HG02763 (cell line): ENCODE data around the gene MLC1.

Experiments used
- ATAC-seq: cut with Tn5 transposase; IDR thresholded peaks from one replicate; pipeline ENCODE4 v1.9.1; 2021; ENCODE audit warnings: mild to moderate bottlenecking, moderate library complexity; ENCODE audit not compliant: unreplicated experiment

Gene MLC1

DNA sequence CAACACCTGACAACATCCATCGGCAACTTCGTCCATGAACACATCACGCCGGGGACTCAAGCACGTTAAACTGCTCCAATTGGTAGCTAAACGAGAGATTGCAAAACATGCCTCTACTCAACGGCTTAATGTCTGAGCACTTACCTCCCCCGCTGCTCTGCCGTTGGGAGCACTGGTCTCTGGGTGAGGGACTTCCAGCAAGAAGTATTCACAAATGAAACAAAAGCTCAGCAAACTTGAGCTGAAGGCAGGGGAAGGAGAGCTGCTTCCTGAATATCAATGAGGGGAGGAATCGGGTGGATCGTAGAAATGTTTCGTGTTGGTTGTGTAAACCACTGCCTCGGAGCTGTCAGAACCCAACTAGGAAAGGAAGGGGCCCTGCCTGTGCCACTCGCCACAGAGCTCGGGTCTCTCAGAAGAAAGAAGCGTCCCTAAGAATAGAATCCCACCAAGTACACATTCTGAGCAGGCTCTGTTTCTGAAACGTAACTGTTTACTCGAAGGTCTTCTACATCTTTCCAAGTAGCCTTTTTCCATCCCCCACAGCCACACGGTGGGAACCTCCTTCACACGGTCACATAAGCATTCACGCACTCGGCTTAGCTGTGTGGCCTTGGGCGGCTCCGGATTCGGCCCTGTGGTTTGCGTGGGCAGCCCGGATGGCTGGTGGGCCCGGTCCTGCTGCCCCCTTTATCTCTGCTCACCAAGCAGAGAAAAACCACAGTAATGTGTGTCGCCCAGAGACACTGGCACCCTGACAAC lies at the start of gene MLC1:
Gene MLC1, minus strand, starts transcription at position 216 of the 762 bp plus-strand sequence. CDS start 524 bp downstream, outside the sequence.
- no peak for ATAC-seq

DNA sequence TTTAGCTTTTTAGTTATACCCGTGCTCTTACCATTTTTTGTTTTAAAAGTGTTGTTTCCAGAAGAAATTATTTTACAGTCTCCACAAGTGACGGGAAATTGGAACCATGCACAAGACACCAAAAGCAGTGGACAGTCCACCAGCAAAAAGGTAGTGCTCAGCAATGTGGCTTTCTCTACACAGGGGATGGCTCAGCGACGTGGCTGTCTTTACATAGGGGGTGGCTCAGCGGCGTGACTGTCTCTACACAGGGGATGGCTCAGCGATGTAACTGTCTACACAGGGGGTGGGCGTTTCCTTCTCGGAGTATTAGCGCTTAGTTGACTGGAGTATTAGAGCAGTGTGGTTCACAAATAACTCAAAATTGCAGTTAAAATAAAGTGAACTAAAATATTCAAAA lies 49.3 kb upstream of the MLC1 start:
- ATAC-seq, result no peak

DNA sequence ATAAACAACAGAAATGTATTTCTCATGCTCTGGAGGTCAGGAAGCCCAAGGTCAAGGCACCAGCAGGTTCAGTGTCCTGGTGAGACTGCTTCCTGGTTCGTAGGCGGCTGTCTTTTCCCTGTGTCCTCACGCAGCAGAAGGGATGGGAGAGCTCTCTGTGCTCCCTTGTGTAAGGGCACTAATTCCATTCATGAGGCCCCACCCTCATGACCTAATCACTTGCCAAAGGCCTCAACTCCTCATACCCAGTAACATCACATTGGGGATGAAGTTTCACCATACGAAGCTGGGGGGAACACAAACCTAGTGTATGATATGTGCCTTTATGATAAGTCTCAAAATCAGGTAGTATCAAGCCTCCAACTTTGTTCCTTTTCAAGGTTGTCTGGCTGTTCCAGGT lies 46.7 kb upstream of the MLC1 start:
- no peak for ATAC-seq

DNA sequence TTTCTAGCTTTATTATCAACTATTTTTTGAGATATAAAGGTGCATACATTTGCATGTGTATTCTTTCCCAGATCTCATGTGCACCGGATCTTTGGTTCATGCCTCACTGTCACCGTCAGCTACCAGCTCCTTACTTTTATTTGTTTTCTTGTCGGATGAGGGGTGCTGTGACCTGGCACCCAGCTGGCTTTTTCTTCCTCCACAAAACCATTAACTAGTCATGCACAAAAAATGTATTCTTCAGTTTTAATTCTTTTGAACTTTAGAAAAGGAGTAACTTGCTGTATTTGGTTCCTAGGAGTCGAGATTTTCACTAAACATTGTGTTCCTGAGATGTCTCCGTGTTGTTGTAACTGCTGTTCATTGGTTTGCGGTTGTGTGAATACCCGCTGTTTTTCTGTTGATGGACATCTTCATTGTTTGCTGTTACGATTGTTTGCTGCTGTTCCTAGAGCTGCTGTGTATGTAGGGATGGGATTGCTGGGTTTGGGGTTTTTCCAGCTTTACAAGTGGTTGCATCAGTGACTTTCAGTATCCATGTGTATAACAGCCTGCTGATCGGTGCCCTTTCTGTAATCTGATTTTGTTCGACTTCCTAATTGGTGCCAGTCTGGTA lies 44.0 kb upstream of the MLC1 start:
- no peak for ATAC-seq

DNA sequence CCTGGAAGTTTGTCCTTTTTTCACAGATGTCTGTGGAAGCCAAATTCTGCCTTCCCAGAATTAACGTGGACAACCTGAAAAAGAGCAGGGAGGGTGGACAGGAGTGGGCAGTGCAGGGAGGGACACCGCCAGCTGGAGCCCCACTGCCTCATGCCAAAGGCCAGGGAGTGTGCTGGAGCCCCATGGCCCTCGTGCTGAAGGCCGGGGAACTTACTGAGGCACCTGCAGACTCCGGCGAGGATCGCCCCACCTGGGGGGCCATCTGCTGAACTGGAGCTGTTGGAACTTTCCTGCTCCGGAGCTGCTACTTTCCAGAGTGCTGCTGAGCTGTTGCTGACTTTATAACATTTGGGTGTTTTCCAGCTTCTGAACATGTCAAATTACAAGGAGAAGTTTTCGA lies 39.8 kb upstream of the MLC1 start:
- no peak for ATAC-seq

DNA sequence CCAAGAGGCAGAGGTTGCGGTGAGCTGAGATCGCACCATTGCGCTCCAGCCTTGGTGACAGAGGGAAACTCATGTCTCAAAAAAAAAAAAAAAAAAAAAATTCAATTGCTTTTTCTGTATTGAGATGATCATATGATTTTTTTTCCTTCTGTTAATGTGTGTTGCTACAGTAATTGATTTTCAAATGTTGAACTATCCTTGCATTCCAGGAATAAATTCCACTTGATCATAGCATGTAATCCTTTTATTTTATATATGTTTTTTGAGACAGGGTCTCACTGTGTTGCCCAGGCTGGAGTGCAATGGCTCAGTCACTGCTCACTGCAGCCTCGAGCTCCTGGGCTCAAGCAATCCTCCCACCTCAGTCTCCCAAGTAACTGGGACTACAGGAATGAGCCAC lies 37.9 kb upstream of the MLC1 start:
- no peak for ATAC-seq

DNA sequence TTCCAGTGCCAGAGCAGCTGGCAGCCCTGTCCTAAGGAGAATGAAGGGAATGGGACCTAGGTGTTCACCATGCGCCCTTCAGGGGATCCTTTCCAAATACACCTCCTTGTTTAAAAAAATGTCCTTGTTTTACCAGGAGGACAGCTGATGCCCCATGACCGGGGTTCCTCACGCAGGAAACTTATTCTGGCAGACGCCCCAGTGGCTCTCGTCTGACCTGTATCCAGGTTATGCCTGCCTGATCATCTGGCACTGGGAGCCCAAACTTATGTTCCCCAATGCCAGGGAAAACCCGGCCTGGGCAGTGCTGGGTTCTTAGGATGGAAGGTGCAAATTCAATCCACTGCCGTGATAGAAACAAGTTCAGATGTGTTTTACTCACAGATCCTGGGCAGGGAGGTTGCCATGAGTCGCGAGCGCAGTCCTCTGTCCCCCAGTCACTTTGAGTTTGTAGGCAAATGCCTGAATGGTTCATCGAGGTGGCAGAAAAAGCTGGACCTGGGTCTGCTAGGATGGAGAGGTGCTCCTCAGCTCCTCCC lies 36.0 kb upstream of the MLC1 start:
- no peak for ATAC-seq

DNA sequence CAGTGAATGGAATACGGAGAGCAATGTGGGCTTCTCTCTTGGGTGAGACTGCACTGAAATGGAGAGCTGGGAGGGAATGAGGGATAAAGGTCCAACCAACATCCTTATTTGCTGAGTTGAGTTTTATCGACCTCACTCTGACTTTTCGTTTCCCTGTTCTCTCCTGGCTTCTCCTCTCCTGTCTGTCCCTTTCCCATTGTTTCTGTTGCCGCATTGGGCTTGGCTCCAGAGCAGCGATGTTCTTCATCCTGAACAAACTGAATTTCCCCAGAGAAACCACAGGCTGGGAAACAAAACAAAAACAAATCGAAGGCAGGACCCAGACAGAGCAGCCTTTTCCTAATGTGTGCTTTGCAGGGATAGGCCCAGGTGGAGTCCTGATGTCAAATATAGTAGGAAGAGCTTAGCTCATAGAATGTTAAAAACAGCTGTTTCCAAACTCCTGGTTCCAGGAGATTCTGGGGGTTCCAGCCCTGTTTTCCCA lies 34.6 kb upstream of the MLC1 start:
- ATAC-seq, result no peak

DNA sequence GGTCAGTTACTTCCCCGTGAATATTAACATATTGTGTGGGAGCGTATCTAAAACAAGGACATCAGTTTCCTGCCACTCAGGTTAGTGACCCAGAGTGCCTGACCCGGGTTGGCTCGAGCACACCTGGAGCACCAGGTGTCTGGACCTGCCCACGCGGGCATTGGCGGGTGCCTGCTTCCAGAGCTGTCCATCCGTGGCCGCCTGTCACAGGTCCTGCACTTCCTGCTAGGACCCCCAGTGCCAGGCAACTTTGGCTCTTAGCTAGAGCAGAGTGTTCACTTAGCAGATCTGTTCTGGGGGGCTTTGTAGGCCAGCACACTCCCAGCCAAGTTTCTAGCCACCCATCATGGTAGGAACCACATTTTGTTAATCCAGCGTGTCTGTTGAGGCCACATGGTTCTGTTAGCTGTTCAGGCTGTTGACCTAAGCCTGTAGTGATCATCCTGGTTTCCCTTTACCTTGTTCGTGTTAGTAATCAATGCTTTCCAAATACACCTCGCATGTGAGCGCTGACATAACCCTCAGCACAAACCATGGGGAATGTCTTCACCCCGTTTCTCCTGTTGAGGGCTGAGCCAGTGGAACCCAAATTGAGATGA lies 34.0 kb upstream of the MLC1 start:
- ATAC-seq, result no peak

DNA sequence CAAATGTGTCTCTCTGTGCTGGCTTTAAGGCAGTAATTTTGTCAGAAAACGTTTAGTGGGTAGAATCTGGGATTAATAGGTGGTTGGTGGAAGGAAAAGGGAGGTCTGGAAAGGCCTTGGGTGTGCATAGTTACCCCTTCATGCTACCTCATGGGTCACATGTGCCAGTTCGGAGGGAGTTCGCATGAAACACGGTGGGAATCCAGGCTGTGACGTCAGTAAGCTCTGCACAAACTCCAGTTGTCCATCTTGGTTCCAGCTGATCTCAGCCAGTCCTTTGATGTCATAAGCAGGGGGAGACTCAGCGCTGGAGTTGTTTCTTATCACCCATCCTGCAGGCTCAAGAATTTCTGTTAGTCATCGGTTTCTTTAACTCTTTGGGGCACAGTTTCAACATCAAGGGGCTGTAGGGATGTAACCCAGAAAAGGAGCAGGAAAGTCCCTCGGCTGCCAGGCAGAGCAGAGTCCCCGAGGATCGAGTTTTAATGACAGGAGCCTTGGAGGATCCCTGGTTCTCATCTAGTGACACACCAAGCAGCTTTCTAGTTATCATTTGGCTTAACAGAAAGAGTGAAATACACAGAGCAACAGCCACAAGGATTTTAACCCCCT lies 33.4 kb upstream of the MLC1 start:
- no peak for ATAC-seq

DNA sequence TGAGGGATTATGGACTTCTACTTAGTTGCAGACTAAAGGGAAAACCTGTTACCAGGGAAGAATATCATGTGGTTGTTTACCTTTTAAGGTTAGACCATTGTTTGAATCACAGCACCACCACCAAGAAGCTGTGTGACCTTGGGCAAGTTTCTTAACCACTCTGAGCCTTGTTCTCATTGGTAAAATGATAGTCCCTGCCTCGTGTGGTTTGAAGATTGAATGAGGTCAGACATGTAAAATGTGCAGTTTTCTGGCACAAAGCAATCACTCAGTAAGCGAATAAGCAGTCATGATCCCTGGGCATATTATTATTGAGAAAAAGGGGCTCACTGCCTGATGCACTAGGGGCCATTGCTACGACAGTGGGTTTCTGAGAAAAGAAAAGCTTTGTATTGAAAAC lies 32.9 kb upstream of the MLC1 start:
- ATAC-seq, result no peak

DNA sequence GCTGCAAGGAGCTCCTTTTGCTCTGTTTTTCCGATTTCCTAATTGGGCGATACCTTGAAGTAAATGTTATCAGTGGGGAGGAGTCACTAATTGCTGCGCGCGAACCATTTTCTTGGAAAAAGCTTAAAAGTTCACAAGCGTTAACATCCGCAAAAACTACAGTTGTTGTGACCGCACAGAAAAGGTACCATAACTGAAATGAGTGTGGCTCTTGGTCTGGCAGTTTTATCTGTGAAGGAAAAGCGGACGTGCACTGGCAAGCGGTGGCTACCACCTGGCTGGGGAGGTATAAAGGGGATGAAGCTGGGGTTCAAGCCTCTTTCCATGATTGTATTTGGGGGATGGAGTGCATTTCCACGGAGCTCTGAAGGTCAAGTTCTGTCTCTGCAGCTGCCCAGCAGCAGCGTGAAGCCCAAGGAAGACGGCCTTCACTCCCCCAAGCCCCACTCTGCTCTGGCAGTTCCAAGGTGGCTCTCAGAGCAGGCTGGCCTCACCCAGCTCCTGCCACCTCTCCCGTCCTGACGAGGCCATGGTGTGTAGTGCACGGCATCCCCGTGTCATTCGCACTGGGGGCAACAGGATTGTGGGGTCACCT lies 32.0 kb upstream of the MLC1 start:
- ATAC-seq, result no peak

DNA sequence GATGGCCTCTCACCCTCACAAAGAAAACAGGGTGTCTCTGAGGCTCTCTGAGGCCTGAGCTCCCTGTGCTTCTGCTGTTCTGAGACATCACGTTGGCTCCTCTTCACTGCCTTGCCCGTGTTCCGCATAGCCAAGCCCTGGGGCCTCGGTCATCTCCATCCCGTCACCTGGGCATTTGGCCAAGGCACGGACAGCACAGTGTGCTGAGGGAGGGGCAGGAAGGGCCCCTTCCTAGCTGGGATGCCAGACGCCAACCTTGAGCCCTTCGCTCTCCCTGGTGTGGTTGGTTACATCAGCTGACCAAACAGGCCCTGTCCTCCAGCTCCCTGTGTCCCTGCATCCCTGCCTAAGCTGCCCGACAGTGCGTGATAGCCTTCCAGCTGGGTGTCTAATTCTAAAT lies 30.5 kb upstream of the MLC1 start:
- ATAC-seq, result no peak

DNA sequence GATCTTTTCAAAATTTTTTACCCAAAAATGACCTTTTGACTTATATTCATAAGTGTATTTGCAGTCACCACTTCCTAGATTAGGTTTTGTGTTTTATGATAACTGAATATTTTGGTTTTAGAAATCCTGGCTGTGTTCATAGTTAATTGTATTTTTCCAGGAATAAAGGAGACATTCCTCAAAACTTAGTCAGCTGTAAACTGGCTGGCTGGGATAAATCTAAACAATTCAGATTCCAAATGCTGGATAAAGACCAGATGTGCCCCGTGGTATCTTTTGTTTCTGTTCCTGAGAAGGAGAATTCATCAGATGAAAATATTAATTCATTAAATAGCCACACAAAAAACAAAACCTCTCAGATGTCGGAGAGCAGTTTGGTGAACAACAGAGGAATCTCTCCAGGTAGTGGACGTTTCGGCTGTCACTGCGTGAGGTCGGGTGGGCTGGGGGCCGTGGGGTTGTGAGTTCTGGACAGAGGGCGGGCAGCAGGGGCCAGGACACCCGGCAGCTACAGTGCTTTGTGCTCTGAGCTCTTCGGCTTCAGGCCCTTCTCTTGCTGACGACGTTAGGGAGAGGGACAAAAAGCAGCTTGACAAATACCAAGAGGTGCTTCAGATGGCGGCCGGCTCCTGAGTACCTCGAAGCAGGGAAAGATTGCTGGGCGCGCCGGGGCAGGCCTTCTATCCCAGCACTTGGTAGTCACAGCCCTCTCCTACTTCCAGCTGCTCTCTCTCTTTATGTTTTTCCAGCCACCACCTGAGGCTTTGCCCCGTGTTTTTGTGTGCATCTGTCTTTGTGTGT lies 29.2 kb upstream of the MLC1 start:
- ATAC-seq, result no peak

DNA sequence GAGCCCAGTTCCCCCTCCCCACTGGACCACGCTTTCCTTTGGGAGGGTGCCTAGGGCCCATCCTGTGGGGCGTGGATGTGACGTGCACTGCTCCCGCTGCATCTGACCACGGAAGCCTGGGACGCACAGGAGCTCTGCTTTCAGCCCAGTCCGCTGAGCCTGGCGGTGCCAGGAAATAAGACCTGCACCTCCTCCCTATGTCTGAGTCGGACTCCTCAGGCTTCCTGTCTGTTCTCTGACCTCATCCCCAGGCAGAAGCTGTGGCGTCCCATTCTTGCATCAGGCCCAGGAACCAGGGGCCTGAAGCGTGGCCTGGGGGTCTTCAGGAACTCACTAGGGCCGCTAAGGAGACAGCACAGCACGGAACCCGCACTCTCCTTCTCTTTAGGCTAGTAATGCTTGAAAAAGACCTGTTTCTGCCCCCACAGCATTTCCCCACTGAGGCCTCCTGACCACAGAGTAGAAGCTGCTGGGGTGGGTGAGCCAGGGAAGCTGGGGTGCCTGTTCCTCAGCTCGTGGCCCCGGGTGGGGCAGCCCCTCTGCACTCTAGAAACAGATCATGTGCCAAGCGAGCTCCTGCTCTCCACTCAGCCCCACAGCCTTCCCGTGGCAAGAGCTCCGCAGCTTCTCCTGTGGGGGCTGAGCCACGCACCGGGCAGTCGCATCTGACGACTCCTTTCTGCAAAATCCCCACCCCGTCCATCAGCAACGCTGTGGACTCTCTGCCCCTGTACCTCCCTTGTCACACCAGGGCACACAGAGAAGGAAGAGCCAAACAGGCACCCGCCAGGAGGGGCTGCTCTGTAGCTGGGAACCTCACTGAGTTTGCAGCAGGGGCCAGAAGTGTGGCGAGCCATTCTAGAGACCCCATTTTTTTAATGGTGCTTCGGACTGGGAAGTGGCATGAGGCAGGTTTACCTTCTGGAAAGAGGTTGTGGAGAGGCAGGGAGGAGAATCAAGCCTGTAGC lies 27.2 kb upstream of the MLC1 start:
- ATAC-seq, result no peak

DNA sequence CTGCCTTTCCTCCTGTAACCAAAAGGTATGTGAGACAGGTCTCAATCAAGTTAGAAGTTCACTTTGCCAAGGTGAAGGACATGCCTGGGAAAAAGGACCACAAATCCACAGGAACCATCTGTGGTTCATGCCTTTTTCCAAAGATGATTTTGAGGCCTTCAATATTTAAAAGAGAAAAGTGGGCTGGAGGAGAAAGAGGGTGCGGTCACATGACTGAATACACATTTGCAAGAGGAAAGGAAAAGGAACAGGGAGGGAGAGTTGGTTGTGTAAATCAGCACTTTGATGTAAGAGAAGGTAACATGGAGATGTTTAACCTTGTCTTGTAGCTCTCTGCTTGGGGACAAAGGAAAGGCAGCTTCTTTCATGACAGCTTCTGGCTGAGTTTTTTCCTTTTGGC lies 25.8 kb upstream of the MLC1 start:
- no peak for ATAC-seq

DNA sequence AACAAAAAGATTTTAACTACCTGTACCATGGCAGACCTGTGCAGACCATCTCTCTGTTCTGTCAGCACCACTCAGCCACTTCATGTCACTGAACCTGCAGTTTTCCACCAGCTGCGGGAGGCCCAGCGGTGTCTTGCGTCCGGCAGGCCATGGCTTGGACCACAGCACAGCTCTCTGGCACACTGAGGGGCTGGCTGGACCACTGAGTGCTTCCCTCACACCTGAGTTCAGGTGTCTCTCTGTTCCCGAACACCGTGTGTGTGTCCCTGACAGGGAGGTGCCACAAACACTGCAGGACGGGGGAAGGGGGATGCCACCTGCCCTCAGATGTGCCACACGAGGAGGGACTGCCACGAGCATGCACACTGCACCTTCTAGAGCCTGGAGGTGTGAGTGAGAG lies 22.3 kb upstream of the MLC1 start:
- no peak for ATAC-seq

DNA sequence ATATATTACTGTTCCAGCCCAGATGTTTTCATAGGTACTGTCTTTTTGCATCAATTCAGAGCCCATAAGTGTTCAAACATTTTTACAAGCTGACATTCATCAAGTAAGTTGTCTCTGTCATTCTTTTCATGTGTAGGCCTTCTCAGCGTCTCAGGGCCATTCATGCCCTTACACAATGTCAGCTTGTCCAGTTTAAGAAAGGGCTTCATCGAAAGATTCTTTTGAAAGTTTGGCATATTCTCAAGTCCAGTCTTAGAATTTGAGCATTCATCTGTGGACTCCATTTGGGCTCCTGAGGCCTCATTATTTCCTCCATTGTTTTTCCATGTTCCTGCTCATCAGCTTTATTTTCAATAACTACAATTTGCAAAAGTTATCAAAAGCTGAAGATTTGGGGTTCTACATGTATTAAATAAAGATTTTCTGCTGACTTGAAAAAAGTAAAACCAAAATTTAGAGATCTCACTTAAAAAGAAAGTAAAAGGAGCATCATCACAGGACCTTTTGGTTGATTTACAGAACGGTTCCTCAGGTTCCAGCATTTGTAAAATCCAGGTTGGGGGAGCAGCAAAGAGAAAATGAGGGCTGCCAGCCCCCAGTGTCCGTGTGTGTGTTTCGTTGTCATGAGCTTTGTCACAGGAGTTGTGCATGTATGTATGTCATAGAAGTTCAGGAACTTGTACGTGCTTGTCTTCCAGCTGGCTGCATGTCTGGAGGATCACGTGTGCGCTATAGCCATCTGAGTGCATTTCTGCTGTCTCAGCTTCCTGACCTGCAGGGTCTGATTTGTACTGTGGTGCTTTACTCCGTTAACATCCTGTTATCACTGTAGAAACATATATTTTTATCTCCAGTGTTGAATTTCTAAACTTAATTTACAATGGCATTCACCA lies 20.2 kb upstream of the MLC1 start:
- ATAC-seq, result no peak
